ENCODE data around the gene FGFR1OP2. TPM values are rescaled to one million over a fixed set of nuclear protein-coding genes. Genes with fewer than 3 reads are reported as not detected.
A peak's percentile ranks its signal among the peaks of the same experiment; 100 is the strongest.

FGFR1OP2 gene
- total and polyA plus RNA-seq, 2 donors, result 52.4 to 56.0 TPM

DNA sequence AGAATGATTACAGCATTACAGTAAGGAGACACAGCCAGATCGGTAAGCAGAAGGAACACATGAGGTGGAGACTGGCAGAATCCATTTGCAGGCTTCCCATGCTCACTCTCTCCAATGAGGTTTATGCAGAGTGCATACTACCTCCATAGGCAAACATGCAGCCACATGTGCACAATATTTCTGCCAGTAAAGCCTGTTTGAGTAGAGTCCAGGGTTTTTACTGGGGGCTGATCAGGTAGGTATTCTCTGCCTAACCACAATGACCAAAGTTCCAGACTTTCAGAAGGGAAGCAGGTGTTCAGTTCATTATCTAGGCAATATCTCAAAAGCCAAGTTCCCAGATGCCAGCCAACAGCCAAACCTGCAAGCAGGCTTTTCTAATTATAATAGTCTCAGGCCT lies 31.6 kb upstream of the FGFR1OP2 start:
- H3K36me3 ChIP-seq (ENCODE audit: control insufficient read depth in 2 of 2, insufficient read depth in 2 of 2, low read length in 1 of 2), result peaks cover 12 to 42% of the 10 kb centered on the region in 2 donors
- H3K4me3 ChIP-seq (ENCODE audit: low read length in 2 of 2), result no peak overlapping the region
- 4% methylated on average over 1 of the region's 1 CpG for WGBS
- no peaks in the 10 kb centered on the region for H3K9me3 ChIP-seq (ENCODE audit: control insufficient read depth in 2 of 2, insufficient read depth in 1 of 2, low read length in 1 of 2)
- peak in 7 of 9 donors; percentile 9 to 59 (median 21) for DNase-seq (ENCODE audit: low read depth in 6 of 9, low spot score in 9 of 9)
- peak overlapping the region; percentile 42 to 66 for H3K27ac ChIP-seq (ENCODE audit: low read depth in 1 of 2, low read length in 1 of 2)
- H3K4me1 ChIP-seq (ENCODE audit: control insufficient read depth in 2 of 2, insufficient read depth in 2 of 2, low read length in 2 of 2), result peaks cover 6 to 10% of the 10 kb centered on the region in 2 donors
- no peaks in the 10 kb centered on the region for H3K27me3 ChIP-seq (ENCODE audit: control insufficient read depth in 2 of 2, insufficient read depth in 1 of 2, low read length in 1 of 2)

DNA sequence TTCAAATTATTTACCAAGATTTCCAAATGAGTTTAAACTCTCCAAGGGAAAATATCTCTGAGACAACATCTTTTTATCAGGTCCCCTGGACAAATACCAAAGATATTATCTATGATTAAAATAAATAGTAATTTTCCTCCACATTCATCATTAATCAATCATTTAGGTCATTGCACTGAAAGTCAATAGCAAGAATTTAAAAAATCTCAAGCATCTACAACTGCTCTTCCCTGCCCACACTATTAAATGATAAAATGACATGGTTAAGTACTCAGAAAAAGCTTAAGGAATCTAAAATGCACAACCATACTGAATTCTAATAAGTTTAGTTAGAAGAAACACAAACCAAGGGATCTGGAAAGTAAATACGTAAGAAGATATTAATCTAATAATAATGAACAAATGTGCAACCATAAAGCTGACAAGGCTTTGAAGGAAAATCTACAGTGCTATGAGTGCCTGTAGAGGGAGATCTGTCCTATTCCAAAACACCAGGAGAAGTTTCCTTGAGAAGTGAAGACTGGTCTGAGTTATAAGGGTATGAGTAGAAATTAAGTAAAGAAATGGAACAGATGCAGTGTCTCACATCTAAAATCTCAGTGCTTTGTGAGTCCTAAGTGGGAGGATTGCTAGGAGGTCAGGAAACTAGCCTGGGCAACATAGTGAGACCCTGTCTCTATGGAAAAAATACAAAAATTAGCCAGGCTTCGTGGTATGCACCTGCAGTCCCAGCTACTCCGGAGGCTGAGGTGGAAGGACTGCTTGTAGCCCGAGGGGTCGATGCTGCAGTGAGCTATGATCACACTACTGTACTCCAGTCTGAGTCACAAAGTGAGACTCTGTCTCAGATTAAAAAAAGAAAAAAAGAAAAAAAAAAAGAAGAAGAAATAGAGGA lies 19.7 kb upstream of the FGFR1OP2 start:
- DNase-seq (ENCODE audit: low read depth in 6 of 9, low spot score in 9 of 9), result no peak
- Histone ChIP-seq H3K27ac (ENCODE audit: low read depth in 1 of 2, low read length in 1 of 2) (no peak overlapping the region), H3K4me1 (ENCODE audit: control insufficient read depth in 2 of 2, insufficient read depth in 2 of 2, low read length in 2 of 2) (no peaks in the 10 kb centered on the region), H3K4me3 (ENCODE audit: low read length in 2 of 2) (no peak overlapping the region), H3K27me3 (ENCODE audit: control insufficient read depth in 2 of 2, insufficient read depth in 1 of 2, low read length in 1 of 2) (no peaks in the 10 kb centered on the region), H3K36me3 (ENCODE audit: control insufficient read depth in 2 of 2, insufficient read depth in 2 of 2, low read length in 1 of 2) (peaks cover 7 to 36% of the 10 kb centered on the region in 2 donors), H3K9me3 (ENCODE audit: control insufficient read depth in 2 of 2, insufficient read depth in 1 of 2, low read length in 1 of 2) (no peaks in the 10 kb centered on the region)
- 97% methylated on average over 5 of the region's 5 CpGs for WGBS

GRCh38 chr12:26919216-26919555 lies 19.1 kb upstream of the FGFR1OP2 start:
- no peak for DNase-seq (ENCODE audit: low read depth in 6 of 9, low spot score in 9 of 9)
- no peak overlapping the region for H3K4me3 ChIP-seq (ENCODE audit: low read length in 2 of 2)
- no peaks in the 10 kb centered on the region for H3K4me1 ChIP-seq (ENCODE audit: control insufficient read depth in 2 of 2, insufficient read depth in 2 of 2, low read length in 2 of 2)
- 98% methylated on average over 2 of the region's 2 CpGs for WGBS
- no peaks in the 10 kb centered on the region for H3K27me3 ChIP-seq (ENCODE audit: control insufficient read depth in 2 of 2, insufficient read depth in 1 of 2, low read length in 1 of 2)
- no peaks in the 10 kb centered on the region for H3K9me3 ChIP-seq (ENCODE audit: control insufficient read depth in 2 of 2, insufficient read depth in 1 of 2, low read length in 1 of 2)
- H3K36me3 ChIP-seq (ENCODE audit: control insufficient read depth in 2 of 2, insufficient read depth in 2 of 2, low read length in 1 of 2), result peaks cover 7 to 41% of the 10 kb centered on the region in 2 donors
- no peak overlapping the region for H3K27ac ChIP-seq (ENCODE audit: low read depth in 1 of 2, low read length in 1 of 2)

DNA sequence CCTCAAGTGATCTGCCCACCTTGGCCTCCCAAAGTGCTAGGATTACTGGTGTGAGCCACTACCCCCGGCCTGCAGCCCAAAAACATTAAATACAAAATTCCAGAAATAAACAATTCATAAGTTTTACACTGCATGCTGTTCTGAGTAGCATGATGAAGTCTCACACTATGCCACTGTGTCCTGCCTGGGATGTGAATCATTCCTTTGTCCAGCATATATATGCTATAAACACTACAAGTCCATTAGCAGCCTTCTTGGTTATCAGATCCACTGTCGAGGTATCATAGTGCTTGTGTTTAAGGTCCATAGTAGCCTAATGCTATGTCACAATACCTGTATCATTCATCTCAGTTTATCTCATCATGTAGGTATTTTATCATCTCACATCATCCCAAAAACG lies 16.4 kb upstream of the FGFR1OP2 start:
- no peak overlapping the region for H3K4me3 ChIP-seq (ENCODE audit: low read length in 2 of 2)
- no peak overlapping the region for H3K27ac ChIP-seq (ENCODE audit: low read depth in 1 of 2, low read length in 1 of 2)
- no peaks in the 10 kb centered on the region for H3K4me1 ChIP-seq (ENCODE audit: control insufficient read depth in 2 of 2, insufficient read depth in 2 of 2, low read length in 2 of 2)
- H3K27me3 ChIP-seq (ENCODE audit: control insufficient read depth in 2 of 2, insufficient read depth in 1 of 2, low read length in 1 of 2), result no peaks in the 10 kb centered on the region
- DNase-seq (ENCODE audit: low read depth in 6 of 9, low spot score in 9 of 9), result no peak
- 98% methylated on average over 3 of the region's 3 CpGs for WGBS
- H3K9me3 ChIP-seq (ENCODE audit: control insufficient read depth in 2 of 2, insufficient read depth in 1 of 2, low read length in 1 of 2), result no peaks in the 10 kb centered on the region
- peaks cover 12 to 38% of the 10 kb centered on the region in 2 donors for H3K36me3 ChIP-seq (ENCODE audit: control insufficient read depth in 2 of 2, insufficient read depth in 2 of 2, low read length in 1 of 2)

DNA sequence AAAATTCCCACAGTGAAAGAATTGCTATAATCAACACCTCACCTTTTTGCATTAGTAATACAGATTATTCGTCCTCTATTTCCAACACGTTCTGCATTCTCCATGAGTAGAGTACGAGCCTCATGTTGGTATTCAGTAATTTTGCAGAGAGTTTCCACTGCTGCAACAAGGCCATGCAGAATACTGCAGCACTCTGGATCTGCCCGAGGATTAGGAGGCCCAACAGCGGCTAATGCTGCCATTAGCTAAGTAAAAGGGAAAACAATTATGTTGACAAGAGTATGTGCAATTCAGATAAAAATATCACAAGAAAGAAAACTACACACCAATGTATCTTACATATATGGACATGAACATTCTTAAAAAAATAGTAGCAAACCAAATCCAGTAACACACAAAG lies 9.6 kb upstream of the FGFR1OP2 start:
- Histone ChIP-seq H3K27ac (ENCODE audit: low read depth in 1 of 2, low read length in 1 of 2) (no peak overlapping the region), H3K4me3 (ENCODE audit: low read length in 2 of 2) (no peak overlapping the region), H3K36me3 (ENCODE audit: control insufficient read depth in 2 of 2, insufficient read depth in 2 of 2, low read length in 1 of 2) (peaks cover 11 to 46% of the 10 kb centered on the region in 2 donors), H3K4me1 (ENCODE audit: control insufficient read depth in 2 of 2, insufficient read depth in 2 of 2, low read length in 2 of 2) (no peaks in the 10 kb centered on the region), H3K9me3 (ENCODE audit: control insufficient read depth in 2 of 2, insufficient read depth in 1 of 2, low read length in 1 of 2) (no peaks in the 10 kb centered on the region), H3K27me3 (ENCODE audit: control insufficient read depth in 2 of 2, insufficient read depth in 1 of 2, low read length in 1 of 2) (no peaks in the 10 kb centered on the region)
- WGBS, result 98% methylated on average over 5 of the region's 5 CpGs
- no peak for DNase-seq (ENCODE audit: low read depth in 6 of 9, low spot score in 9 of 9)

GRCh38 chr12:26929590-26929989 lies 8.7 kb upstream of the FGFR1OP2 start:
- no peak for DNase-seq (ENCODE audit: low read depth in 6 of 9, low spot score in 9 of 9)
- H3K9me3 ChIP-seq (ENCODE audit: control insufficient read depth in 2 of 2, insufficient read depth in 1 of 2, low read length in 1 of 2), result no peaks in the 10 kb centered on the region
- H3K4me1 ChIP-seq (ENCODE audit: control insufficient read depth in 2 of 2, insufficient read depth in 2 of 2, low read length in 2 of 2), result no peaks in the 10 kb centered on the region
- H3K27me3 ChIP-seq (ENCODE audit: control insufficient read depth in 2 of 2, insufficient read depth in 1 of 2, low read length in 1 of 2), result no peaks in the 10 kb centered on the region
- no peak overlapping the region for H3K4me3 ChIP-seq (ENCODE audit: low read length in 2 of 2)
- H3K36me3 ChIP-seq (ENCODE audit: control insufficient read depth in 2 of 2, insufficient read depth in 2 of 2, low read length in 1 of 2), result peaks cover 11 to 46% of the 10 kb centered on the region in 2 donors
- H3K27ac ChIP-seq (ENCODE audit: low read depth in 1 of 2, low read length in 1 of 2), result no peak overlapping the region
- 98% methylated on average over 2 of the region's 2 CpGs for WGBS

DNA sequence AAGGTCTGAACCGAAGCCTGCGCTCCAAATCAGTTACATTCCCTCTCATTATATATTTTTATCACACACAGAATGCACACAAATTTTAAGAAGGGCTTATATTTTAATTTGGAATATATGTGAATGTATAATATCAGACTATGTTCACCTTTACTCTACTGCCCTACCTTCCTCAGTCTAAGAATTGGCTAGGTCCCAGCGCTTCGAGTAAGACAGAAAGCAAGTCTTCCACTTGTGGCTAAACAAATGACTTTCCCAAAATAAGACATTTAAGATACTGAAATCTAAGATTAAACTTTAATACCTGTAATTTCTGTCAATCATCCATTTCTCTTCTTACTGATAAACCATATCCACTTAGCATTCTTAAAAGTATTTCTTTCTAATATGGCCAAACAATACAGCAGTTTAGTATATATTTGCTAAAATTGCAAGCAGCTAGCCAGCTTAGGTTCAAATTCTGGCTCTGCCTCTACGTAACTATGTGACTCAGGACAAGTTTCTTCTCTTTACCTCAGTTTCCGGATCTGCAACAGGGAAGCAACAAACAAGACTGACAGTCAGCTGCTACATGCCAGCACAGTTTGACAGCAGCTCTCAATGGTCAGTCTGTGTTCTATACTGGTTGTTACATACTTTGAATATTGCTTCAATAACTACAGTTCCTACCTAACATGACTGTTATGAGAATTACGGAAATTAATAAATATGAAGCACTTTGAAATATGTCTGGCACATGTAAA lies 2.5 kb upstream of the FGFR1OP2 start:
- H3K4me3 ChIP-seq (ENCODE audit: low read length in 2 of 2), result peak overlapping the region in 1 of 2 donors; percentile 31
- H3K9me3 ChIP-seq (ENCODE audit: control insufficient read depth in 2 of 2, insufficient read depth in 1 of 2, low read length in 1 of 2), result no peaks in the 10 kb centered on the region
- no peak overlapping the region for H3K27ac ChIP-seq (ENCODE audit: low read depth in 1 of 2, low read length in 1 of 2)
- H3K36me3 ChIP-seq (ENCODE audit: control insufficient read depth in 2 of 2, insufficient read depth in 2 of 2, low read length in 1 of 2), result peaks cover 3 to 14% of the 10 kb centered on the region in 2 donors
- no peaks in the 10 kb centered on the region for H3K27me3 ChIP-seq (ENCODE audit: control insufficient read depth in 2 of 2, insufficient read depth in 1 of 2, low read length in 1 of 2)
- H3K4me1 ChIP-seq (ENCODE audit: control insufficient read depth in 2 of 2, insufficient read depth in 2 of 2, low read length in 2 of 2), result peaks cover 14 to 20% of the 10 kb centered on the region in 2 donors
- peak in 1 of 9 donors; percentile 28 for DNase-seq (ENCODE audit: low read depth in 6 of 9, low spot score in 9 of 9)
- 50% methylated on average over 7 of the region's 7 CpGs for WGBS

DNA sequence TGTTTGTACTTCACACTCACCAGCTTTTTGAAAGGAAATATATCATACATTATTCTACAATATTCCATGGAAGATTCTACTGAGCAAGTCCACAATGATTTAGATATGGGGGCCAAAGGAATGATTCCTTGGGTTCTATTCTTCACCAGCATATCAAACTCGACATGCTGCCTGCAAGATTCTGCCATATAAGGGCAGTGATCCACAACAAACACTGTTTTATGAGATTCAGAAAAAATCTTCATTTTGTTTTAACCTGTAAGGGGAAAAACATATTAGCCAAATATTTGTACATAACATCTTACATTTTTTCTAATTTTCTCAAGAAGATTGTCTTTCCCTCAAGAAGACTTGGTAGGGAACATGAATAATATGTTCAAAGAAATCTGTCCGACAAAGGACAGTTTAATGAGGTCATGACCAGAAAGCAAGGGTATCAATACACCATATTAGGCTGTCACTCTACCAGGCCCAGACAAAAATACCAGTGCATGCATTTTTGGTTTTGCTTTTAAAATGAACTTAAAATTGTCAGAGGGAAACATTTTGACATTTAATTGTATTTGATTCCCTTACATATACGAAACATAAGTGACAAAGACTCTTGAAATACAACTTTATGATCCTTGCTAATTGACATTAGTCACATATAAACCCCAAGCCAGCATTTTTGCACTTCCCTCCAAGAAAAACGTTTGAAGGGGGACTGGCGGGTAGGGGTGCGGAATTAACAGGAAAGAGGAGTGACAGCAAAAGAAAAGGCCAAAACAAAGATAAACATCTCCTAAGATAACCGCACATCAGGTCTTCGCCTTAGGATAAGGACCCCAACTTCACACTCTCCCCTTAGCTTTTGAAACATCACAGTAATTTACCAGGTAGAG lies 1.5 kb upstream of the FGFR1OP2 start:
- Histone ChIP-seq H3K4me3 (ENCODE audit: low read length in 2 of 2) (peak overlapping the region; percentile 65 to 95), H3K27me3 (ENCODE audit: control insufficient read depth in 2 of 2, insufficient read depth in 1 of 2, low read length in 1 of 2) (no peaks in the 10 kb centered on the region), H3K27ac (ENCODE audit: low read depth in 1 of 2, low read length in 1 of 2) (peak overlapping the region; percentile 53 to 94), H3K4me1 (ENCODE audit: control insufficient read depth in 2 of 2, insufficient read depth in 2 of 2, low read length in 2 of 2) (peaks cover 14 to 22% of the 10 kb centered on the region in 2 donors), H3K9me3 (ENCODE audit: control insufficient read depth in 2 of 2, insufficient read depth in 1 of 2, low read length in 1 of 2) (no peaks in the 10 kb centered on the region), H3K36me3 (ENCODE audit: control insufficient read depth in 2 of 2, insufficient read depth in 2 of 2, low read length in 1 of 2) (peaks cover 3 to 8% of the 10 kb centered on the region in 2 donors)
- 10% methylated on average over 8 of the region's 8 CpGs for WGBS
- DNase-seq (ENCODE audit: low read depth in 6 of 9, low spot score in 9 of 9), result no peak

All from thymus (tissue), 11 donors.